GM23338 (cell line): Measurements from ENCODE around the gene THUMPD2.

ENCODE experiments used
- CREB1 ChIP-seq: fragments of 250-450 bp; sonication (Bioruptor Pico); IDR thresholded peaks from 2 replicates; pipeline ENCODE4 v1.5.0; 2020; ENCODE audit warnings: low read depth, mild to moderate bottlenecking, moderate library complexity
- CTCF ChIP-seq, 2 experiments: fragments of 200-600 bp in 1 of 2; sonication (generic) in 1 of 2; conservative IDR thresholded peaks; 2 replicates each; pipeline versions ENCODE4 v1.5.1 to v1.6.1; 2016 to 2017; ENCODE audit warnings: antibody characterized with exemption in 2 of 2, low read depth in 2 of 2, mild to moderate bottlenecking in 2 of 2, moderate library complexity in 1 of 2
- ETS1 ChIP-seq: IDR thresholded peaks from 2 replicates; pipeline ENCODE4 v1.6.1; 2016; ENCODE audit warnings: antibody characterized with exemption
- EZH2 ChIP-seq: fragments of 200-600 bp; sonication (generic); IDR thresholded peaks from one replicate; pipeline ENCODE4 v1.8.0; 2017; ENCODE audit warnings: antibody characterized with exemption, mild to moderate bottlenecking, low read depth; ENCODE audit not compliant: unreplicated experiment
- JUNB ChIP-seq: IDR thresholded peaks from one replicate; pipeline ENCODE4 v1.6.1; 2016; ENCODE audit warnings: antibody characterized with exemption; ENCODE audit not compliant: unreplicated experiment
- POLR2AphosphoS5 ChIP-seq: IDR thresholded peaks from 2 replicates; pipeline ENCODE4 v1.6.1; 2016; ENCODE audit warnings: antibody characterized with exemption, low read depth
- REST ChIP-seq: IDR thresholded peaks from one replicate; pipeline ENCODE4 v1.6.1; 2018; ENCODE audit warnings: antibody characterized with exemption; ENCODE audit not compliant: unreplicated experiment
- STAT1 ChIP-seq: IDR thresholded peaks from one replicate; pipeline ENCODE4 v1.6.1; 2016; ENCODE audit warnings: antibody characterized with exemption; ENCODE audit not compliant: unreplicated experiment
- ZNF331 ChIP-seq: fragments of 250-450 bp; sonication (Bioruptor Pico); IDR thresholded peaks from 2 replicates; pipeline ENCODE4 v1.5.0; 2020; ENCODE audit warnings: low read depth, mild to moderate bottlenecking, moderate library complexity

GRCh38 chr2:39786761-39787522, 7.9 kb upstream of the THUMPD2 start:
- TF ChIP-seq CTCF (conservative IDR thresholded peaks at IDR 0.05; ENCODE audit: low read depth in 2 of 2), result no peak
- TF ChIP-seq REST, result no peak
- TF ChIP-seq ETS1, result no peak
- TF ChIP-seq EZH2, result no peak
- TF ChIP-seq POLR2AphosphoS5, result no peak
- TF ChIP-seq CREB1 (CRISPR knock-in tag), result no peak
- no peak for TF ChIP-seq ZNF331
- TF ChIP-seq STAT1, result no peak
- TF ChIP-seq JUNB, result no peak
